ENCODE measurements around the gene CCDC27.
A peak's percentile ranks its signal among the peaks of the same experiment; 100 is the strongest.
"Not testable (repeated sequence)": the region's sequence is repeated elsewhere in the genome, so short reads cannot be mapped to it uniquely, and the experiment has no call there.

The CCDC27 gene

DNA sequence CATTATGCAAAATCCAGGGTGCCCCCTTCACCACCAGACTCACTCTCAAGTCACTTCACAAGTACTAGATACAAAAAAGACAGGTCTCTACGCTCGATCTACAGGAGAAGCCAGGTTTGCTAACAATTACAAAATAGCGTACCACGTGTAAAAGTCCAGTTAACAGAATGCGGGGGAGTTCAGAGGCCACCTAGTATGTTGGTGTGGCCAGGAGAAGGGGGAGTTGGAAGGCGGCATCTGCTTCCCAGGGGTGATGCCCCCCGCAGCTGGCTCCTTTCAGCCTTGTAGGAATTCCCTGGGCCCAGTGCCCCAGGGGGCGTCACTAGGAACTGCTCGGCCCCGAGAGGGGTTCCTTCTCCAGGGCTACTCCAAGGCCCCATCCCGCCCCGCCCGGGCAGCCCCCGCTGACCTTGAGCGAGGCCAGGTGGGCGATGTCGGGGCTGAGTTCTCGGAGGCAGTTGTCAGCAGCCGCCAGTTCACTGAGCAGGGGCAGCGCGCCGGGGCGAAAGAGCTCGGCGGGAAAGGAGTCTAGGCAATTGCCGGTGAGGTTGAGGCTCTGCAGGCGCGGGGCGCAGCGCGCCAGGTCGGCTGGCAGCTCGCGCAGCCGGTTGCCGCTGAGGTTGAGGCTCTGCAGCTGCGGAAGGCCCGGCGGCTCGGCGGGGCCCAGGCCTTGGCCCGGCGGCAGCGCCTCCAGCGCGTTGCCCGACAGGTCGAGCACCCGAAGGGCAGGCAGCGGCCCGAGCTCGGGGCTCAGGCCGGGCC lies 43.4 kb downstream of the CCDC27 start:
- ChIA-PET POLR2A (no interaction called here), CTCF (interaction anchor here (0.7 to 3.6 kb wide), 8 partner anchors 8 to 104 kb away, joined by 3 to 18 read pairs (median 3); partner anchors contain the start of gene C1orf174)
- TF ChIP-seq, protein P1, sequence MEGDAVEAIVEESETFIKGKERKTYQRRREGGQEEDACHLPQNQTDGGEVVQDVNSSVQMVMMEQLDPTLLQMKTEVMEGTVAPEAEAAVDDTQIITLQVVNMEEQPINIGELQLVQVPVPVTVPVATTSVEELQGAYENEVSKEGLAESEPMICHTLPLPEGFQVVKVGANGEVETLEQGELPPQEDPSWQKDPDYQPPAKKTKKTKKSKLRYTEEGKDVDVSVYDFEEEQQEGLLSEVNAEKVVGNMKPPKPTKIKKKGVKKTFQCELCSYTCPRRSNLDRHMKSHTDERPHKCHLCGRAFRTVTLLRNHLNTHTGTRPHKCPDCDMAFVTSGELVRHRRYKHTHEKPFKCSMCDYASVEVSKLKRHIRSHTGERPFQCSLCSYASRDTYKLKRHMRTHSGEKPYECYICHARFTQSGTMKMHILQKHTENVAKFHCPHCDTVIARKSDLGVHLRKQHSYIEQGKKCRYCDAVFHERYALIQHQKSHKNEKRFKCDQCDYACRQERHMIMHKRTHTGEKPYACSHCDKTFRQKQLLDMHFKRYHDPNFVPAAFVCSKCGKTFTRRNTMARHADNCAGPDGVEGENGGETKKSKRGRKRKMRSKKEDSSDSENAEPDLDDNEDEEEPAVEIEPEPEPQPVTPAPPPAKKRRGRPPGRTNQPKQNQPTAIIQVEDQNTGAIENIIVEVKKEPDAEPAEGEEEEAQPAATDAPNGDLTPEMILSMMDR (IDR thresholded peaks at IDR 0.05; ENCODE audit: control extremely low read depth, extremely low read depth, low read depth, missing control alignments) = no peak
- DNase-seq (ENCODE audit: extremely low spot score) = no peak

DNA sequence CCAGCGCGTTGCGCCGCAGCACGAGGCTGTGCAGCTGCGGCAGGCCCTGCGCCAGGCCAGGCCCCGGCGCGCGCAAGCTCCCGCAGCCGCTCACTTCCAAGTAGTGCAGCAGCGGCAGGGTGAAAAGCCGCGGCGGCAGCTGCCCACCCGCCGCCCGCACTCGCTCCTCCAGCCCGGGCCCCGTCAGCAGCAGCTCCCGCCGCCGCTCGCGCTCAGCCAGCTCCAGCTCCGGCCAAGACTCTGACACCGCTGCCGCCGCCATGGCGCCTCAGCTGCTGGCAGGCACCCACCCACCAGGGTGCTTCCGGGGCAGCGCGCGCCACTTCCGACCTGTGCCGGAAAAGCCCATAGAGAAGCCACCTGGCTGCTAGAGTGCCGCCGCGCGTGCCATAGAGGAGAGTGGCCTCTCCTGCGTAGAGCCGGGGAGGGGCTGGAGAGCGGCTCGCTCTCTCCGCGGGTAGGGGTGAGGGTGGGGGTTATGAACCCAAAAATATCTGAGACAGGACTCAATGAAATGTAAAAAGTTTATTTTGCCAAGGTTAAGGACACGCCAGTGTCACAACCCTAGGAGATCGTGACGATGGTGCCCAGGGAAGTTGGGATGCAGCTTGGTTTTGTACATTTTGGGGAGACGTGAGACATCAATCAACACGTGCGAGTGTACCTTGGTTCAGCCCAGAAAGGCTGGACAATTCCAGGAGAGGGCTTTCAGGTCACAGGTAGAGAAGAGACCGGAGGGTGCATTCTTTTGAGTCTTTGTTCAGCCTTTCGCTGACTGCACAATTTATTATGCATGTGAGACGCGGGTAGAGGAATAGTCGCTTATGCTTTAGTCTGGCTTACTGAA lies 44.2 kb downstream of the CCDC27 start, which contains the start of gene LRRC47:
LRRC47 (minus strand) TSS at position 284 of the 847 bp plus-strand sequence; CDS start at position 262, 22 bp downstream.
- TF ChIP-seq, protein P1 (IDR thresholded peaks at IDR 0.05; ENCODE audit: control extremely low read depth, extremely low read depth, low read depth, missing control alignments) = no peak
- DNase-seq (ENCODE audit: extremely low spot score) = peak; percentile 98
- POLR2A ChIA-PET = no interaction called here
- CTCF ChIA-PET = interaction anchor here (0.7 to 3.6 kb wide), 8 partner anchors 8 to 103 kb away, joined by 3 to 18 read pairs (median 3); partner anchors contain the start of gene C1orf174

DNA sequence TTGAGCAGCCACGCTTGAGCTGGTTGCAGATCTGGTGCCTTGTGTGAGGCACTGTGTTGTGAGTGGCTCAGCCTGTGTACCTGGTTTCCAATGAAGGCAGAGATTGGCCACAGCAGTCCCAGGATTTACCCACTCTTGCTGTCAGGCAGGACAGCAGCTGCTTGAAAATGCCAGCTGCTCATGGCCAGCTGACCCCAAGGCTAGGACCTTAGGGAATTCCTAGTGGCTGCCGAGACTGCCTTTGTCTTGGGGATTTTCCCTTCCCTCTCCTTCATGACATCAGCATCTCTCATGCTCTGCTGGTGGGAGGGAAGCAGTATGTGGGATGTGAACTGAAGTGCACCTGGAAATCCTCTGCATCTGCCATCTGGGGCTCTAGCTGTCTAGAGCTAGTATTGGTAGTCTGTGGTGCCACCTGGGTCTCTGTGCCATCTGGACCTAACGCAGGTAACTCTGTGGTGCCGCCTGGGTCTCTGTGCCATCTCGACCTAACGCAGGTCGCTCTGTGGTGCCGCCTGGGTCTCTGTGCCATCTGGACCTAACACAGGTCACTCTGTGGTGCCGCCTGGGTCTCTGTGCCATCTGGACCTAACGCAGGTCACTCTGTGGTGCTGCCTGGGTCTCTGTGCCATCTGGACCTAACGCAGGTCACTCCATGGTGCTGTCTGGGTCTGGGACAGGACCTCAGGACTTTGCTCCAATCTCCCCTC lies 47.9 kb downstream of the CCDC27 start:
- ChIA-PET POLR2A (no interaction called here), CTCF (interaction anchor here (1.6 kb wide), 1 partner anchor 25 kb away, joined by 3 read pairs; no protein-coding TSS in a partner anchor)
- no peak for DNase-seq (ENCODE audit: extremely low spot score)
- TF ChIP-seq, protein P1 (IDR thresholded peaks at IDR 0.05; ENCODE audit: control extremely low read depth, extremely low read depth, low read depth, missing control alignments) = no peak

DNA sequence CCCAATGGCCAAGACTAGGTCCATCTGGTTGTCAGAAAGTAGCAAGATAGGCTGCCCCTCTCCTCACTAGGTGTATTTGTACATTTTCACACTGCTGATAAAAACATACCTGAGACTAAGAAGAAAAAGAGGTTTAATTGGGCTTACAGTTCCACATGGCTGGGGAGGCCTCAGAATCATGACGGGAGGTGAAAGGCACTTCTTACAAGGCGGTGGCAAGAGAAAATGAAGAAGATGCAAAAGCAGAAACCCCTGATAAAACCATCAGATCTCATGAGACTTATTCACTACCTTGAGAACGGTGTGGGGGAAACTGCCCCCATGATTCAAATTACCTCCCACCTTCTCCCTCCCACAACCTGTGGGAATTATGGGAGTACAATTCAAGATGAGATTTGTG lies 48.5 kb downstream of the CCDC27 start:
- DNase-seq (ENCODE audit: extremely low spot score); POLR2A ChIA-PET: not testable (repeated sequence)
- CTCF ChIA-PET = interaction anchor here (1.3 to 2.1 kb wide), 7 partner anchors 14 to 237 kb away, joined by 3 to 10 read pairs (median 4); no protein-coding TSS in a partner anchor

DNA sequence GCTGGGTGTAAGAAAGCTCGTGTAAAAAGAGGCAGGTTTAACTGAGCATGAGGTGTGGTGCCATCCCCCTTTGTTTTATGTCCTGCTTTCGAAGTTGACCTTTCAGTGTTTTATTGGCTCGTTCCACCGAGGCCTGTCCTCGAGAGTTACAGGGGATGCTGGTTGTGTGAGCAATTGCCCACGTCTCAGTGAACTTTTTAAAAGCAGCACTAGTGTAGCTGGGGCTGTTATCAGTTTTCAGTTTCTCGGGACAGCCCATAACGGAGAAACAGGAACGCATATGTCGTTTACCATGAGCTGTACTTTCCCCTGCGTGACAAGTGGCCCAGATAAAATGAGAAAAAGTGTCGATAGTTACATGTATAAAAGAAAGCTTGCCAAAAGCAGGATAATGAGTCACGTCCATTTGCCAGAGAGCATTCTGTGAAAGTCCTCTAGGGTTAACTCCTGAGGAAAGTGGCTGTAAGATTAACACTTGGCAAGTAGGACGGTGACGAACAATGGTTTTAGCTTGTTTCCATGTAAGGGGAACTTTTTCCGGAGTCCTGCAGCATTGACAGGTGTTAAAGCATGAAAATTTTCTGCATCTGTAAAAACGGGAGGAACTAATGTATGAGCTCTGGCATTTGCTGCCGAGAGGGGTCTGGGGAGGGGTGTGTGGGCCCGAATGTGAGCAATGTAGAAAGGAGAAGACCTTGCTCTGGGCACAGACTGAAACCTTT lies 51.8 kb downstream of the CCDC27 start:
- CTCF ChIA-PET = interaction anchor here (0.8 to 2.5 kb wide), 6 partner anchors 8 to 80 kb away, joined by 3 to 7 read pairs (median 4); partner anchors contain the start of gene LRRC47
- TF ChIP-seq, protein P1 (IDR thresholded peaks at IDR 0.05; ENCODE audit: control extremely low read depth, extremely low read depth, low read depth, missing control alignments) = no peak
- no peak for DNase-seq (ENCODE audit: extremely low spot score)
- POLR2A ChIA-PET = no interaction called here

DNA sequence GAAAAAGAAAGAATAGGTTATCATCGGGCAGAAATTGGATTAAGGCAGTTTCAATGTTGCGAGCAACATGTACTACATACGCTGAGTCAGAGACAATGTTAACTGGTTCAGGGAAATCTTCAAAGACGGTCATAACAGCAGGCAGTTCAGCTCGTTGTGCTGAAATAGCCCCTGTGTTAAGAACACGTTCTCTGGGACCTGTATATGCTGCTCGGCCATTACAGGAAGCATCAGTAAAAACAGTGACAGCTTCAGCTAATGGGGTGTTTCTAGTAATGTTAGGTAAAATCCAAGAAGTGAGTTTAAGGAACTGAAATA lies 52.3 kb downstream of the CCDC27 start:
- POLR2A ChIA-PET; DNase-seq (ENCODE audit: extremely low spot score): not testable (repeated sequence)
- CTCF ChIA-PET = interaction anchor here (0.8 to 2.5 kb wide), 6 partner anchors 8 to 81 kb away, joined by 3 to 7 read pairs (median 4); partner anchors contain the start of gene LRRC47

Measured in GM10248 (cell line).